ENCODE results near the gene LPIN2.

Gene LPIN2

DNA sequence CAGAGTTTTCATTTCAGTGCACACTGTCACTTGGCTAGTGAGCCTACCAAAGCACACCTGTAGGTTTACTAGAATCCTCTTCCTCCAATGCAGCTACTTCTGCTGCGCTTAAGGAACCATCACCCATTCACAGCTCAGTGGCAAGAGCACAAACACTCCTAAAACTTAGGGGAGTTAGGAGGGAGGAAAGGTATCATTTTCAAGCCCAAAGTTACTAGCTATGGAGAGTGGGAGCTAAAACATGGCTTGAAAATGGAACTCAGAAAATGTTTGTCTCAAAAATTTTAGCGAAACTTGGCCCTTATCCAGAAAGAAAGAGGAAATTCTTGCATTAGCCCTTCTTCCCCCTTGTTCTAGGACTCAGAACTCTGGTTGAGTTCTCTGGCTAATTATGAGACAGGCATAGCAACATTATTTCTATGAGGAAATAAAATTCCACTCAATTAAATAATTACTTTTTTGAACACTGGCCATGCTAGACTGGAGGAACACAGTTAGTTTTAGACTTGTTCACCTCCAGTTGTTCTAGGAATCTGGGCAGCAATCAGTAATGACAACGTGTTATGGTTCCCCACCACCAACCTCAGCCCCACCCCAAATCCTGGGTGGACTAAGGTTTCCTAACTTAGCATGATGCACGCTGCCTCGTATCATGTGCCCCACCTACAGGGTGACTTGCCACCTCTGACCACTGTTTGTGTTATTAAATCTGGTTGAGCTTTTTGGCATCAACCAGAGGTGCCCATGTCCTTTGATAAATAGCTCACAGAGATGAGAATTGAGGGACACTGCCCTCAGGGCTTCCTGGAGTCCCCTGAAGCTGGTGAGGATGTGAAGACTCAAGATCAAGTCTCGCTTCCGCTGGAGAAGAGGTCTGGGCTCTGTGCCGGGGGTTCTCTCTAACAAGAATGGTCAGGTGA lies 32.8 kb downstream of the LPIN2 start:
- DNase-seq (ENCODE audit: low read depth in 1 of 2, low spot score in 1 of 2), result peak in 1 of 2 experiments; percentile 63
- Histone ChIP-seq H3K4me3 (replicated peaks; ENCODE audit: insufficient read depth, low read length) (no peak overlapping the region), H3K27me3 (ENCODE audit: insufficient read depth, poor library complexity, severe bottlenecking) (no peaks in the 10 kb centered on the region), H3K27ac (replicated peaks) (peak overlapping the region; percentile 33)
- TF ChIP-seq SPI1 (IDR thresholded peaks at IDR 0.05; ENCODE audit: borderline replicate concordance, low read depth) (0 out of 2 replicates have a peak, but pooled peaks have one; percentile 25), POLR2AphosphoS5 (IDR thresholded peaks at IDR 0.05; ENCODE audit: low read depth) (no peak; the same call in 1 of the 2 replicates)

- TF ChIP-seq POLR2AphosphoS5 (IDR thresholded peaks at IDR 0.05; ENCODE audit: low read depth) (no peak), GABPA (IDR thresholded peaks at IDR 0.05; ENCODE audit: low read depth) (no peak), REST (IDR thresholded peaks at IDR 0.05; ENCODE audit: insufficient replicate concordance, low read depth) (no peak), SPI1 (IDR thresholded peaks at IDR 0.05; ENCODE audit: borderline replicate concordance, low read depth) (no peak)
- TF ChIP-seq, protein P1, sequence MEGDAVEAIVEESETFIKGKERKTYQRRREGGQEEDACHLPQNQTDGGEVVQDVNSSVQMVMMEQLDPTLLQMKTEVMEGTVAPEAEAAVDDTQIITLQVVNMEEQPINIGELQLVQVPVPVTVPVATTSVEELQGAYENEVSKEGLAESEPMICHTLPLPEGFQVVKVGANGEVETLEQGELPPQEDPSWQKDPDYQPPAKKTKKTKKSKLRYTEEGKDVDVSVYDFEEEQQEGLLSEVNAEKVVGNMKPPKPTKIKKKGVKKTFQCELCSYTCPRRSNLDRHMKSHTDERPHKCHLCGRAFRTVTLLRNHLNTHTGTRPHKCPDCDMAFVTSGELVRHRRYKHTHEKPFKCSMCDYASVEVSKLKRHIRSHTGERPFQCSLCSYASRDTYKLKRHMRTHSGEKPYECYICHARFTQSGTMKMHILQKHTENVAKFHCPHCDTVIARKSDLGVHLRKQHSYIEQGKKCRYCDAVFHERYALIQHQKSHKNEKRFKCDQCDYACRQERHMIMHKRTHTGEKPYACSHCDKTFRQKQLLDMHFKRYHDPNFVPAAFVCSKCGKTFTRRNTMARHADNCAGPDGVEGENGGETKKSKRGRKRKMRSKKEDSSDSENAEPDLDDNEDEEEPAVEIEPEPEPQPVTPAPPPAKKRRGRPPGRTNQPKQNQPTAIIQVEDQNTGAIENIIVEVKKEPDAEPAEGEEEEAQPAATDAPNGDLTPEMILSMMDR (IDR thresholded peaks at IDR 0.05; ENCODE audit: insufficient read depth, low read length), result no peak
- H3K27ac ChIP-seq (replicated peaks), result no peak overlapping the region
- DNase-seq (ENCODE audit: low read depth in 1 of 2, low spot score in 1 of 2), result no peak
- no peaks in the 10 kb centered on the region for H3K27me3 ChIP-seq (ENCODE audit: insufficient read depth, poor library complexity, severe bottlenecking)
- H3K4me3 ChIP-seq (replicated peaks; ENCODE audit: insufficient read depth, low read length), result no peak overlapping the region
These were observed 33.8 kb downstream of the LPIN2 start for GRCh38 chr18:2979129-2979528.

DNA sequence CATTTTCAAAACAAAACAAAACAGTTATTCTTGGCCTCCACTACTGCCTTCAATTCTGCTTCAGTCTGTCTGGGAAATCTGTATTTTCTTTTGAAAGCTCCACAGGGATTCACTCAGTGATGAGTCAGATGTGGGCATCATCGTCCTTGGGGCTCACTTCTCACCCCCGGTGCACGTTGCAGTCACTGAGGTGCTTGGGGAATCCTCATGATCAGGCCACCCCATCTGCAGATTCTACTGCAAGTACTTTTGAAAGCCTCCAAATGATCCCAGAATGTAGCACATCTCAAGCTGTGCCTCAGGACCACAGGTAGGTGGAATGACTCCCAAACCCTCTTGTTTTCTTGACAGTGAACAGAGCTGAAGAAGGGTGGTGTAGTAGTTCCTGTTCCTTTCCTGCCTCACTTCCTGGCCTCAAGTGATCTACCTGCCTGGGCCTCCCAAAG lies 34.3 kb downstream of the LPIN2 start:
- TF ChIP-seq GABPA (IDR thresholded peaks at IDR 0.05; ENCODE audit: low read depth) (no peak), REST (IDR thresholded peaks at IDR 0.05; ENCODE audit: insufficient replicate concordance, low read depth) (no peak), POLR2AphosphoS5 (IDR thresholded peaks at IDR 0.05; ENCODE audit: low read depth) (no peak), SPI1 (IDR thresholded peaks at IDR 0.05; ENCODE audit: borderline replicate concordance, low read depth) (no peak)
- TF ChIP-seq, protein P1 (IDR thresholded peaks at IDR 0.05; ENCODE audit: insufficient read depth, low read length), result no peak
- Histone ChIP-seq H3K27ac (replicated peaks) (no peak overlapping the region), H3K27me3 (ENCODE audit: insufficient read depth, poor library complexity, severe bottlenecking) (no peaks in the 10 kb centered on the region), H3K4me3 (replicated peaks; ENCODE audit: insufficient read depth, low read length) (no peak overlapping the region)
- no peak for DNase-seq (ENCODE audit: low read depth in 1 of 2, low spot score in 1 of 2)

GRCh38 chr18:2978208-2978607 lies 34.7 kb downstream of the LPIN2 start:
- no peak for DNase-seq (ENCODE audit: low read depth in 1 of 2, low spot score in 1 of 2)
- no peak overlapping the region for H3K4me3 ChIP-seq (replicated peaks; ENCODE audit: insufficient read depth, low read length)
- no peak overlapping the region for H3K27ac ChIP-seq (replicated peaks)
- no peaks in the 10 kb centered on the region for H3K27me3 ChIP-seq (ENCODE audit: insufficient read depth, poor library complexity, severe bottlenecking)
- TF ChIP-seq, protein P1 (IDR thresholded peaks at IDR 0.05; ENCODE audit: insufficient read depth, low read length), result no peak
- no peak for TF ChIP-seq SPI1 (IDR thresholded peaks at IDR 0.05; ENCODE audit: borderline replicate concordance, low read depth)
- no peak for TF ChIP-seq REST (IDR thresholded peaks at IDR 0.05; ENCODE audit: insufficient replicate concordance, low read depth)
- no peak for TF ChIP-seq POLR2AphosphoS5 (IDR thresholded peaks at IDR 0.05; ENCODE audit: low read depth)
- TF ChIP-seq GABPA (IDR thresholded peaks at IDR 0.05; ENCODE audit: low read depth), result no peak

Measured in HL-60 (cell line).